Endodermal cell (in vitro differentiated cells): ENCODE data around the gene SVIL. TPM values are rescaled to one million over a fixed set of nuclear protein-coding genes. Genes with fewer than 3 reads are reported as not detected.

ENCODE experiments used
- DNase-seq: peaks from one replicate; pipeline ENCODE4 v3.0.0-alpha.2; 2017
- H3K27ac ChIP-seq: 2 replicates; pipeline ENCODE4 v1.5.1; 2013; ENCODE audit warnings: mild to moderate bottlenecking, low read depth, low read length, moderate library complexity
- H3K27me3 ChIP-seq: 2 replicates; pipeline ENCODE4 v1.6.1; 2013; ENCODE audit warnings: mild to moderate bottlenecking, low read length, moderate library complexity; ENCODE audit not compliant: insufficient read depth, control insufficient read depth, poor library complexity, severe bottlenecking
- H3K36me3 ChIP-seq: 2 replicates; pipeline ENCODE4 v1.7.0; 2013; ENCODE audit warnings: mild to moderate bottlenecking, low read length, moderate library complexity; ENCODE audit not compliant: control insufficient read depth, insufficient read depth
- H3K4me1 ChIP-seq: one replicate; pipeline ENCODE4 v1.7.0; 2013; ENCODE audit warnings: low read length; ENCODE audit not compliant: control insufficient read depth, insufficient read depth
- H3K4me3 ChIP-seq: 2 replicates; pipeline ENCODE4 v1.5.1; 2013; ENCODE audit warnings: mild to moderate bottlenecking, low read length, moderate library complexity
- H3K9ac ChIP-seq: 2 replicates; pipeline ENCODE4 v1.6.1; 2013; ENCODE audit warnings: mild to moderate bottlenecking, low read length, moderate library complexity; ENCODE audit not compliant: poor library complexity, severe bottlenecking; ENCODE audit errors: extremely low read depth
- H3K9me3 ChIP-seq: 2 replicates; pipeline ENCODE4 v1.6.1; 2013; ENCODE audit warnings: mild to moderate bottlenecking, low read length, moderate library complexity; ENCODE audit not compliant: control insufficient read depth
- H3K27ac Mint-ChIP-seq: 2 replicates; pipeline ENCODE4 v1.8.0; 2020; ENCODE audit warnings: mixed read lengths
- H3K27me3 Mint-ChIP-seq: 2 replicates; pipeline ENCODE4 v1.8.0; 2021; ENCODE audit warnings: mild to moderate bottlenecking, mixed read lengths; ENCODE audit not compliant: insufficient read depth
- H3K36me3 Mint-ChIP-seq: 2 replicates; pipeline ENCODE4 v1.8.0; 2020; ENCODE audit warnings: low read depth, mixed read lengths
- H3K4me1 Mint-ChIP-seq: 2 replicates; pipeline ENCODE4 v1.8.0; 2020; ENCODE audit warnings: mixed read lengths
- H3K4me3 Mint-ChIP-seq: 2 replicates; pipeline ENCODE4 v1.8.0; 2020; ENCODE audit warnings: mild to moderate bottlenecking, moderate library complexity, mixed read lengths
- H3K9me3 Mint-ChIP-seq: 2 replicates; pipeline ENCODE4 v1.8.0; 2020; ENCODE audit warnings: mild to moderate bottlenecking, mixed read lengths
- CTCF ChIP-seq: fragments of 200-600 bp; sonication (generic); conservative IDR thresholded peaks from 2 replicates; pipeline ENCODE4 v1.5.0; 2021; ENCODE audit warnings: antibody characterized with exemption, mild to moderate bottlenecking
- WGBS, 2 experiments: methylation state at CpG; one replicate each; pipeline versions ENCODE4 v1.1.5 to v1.1.7; 2013; ENCODE audit warnings: missing lambda C conversion rate in 2 of 2, mixed read lengths in 1 of 2; ENCODE audit not compliant: insufficient coverage in 1 of 2, insufficient read length in 1 of 2; 5-methylcytosine and 5-hydroxymethylcytosine counted together
- total RNA-seq, 2 donors: library from RNA; stranded (reverse); fragmentation: NEBNext Ultra II Directional in 1 of 2; extraction: Animal tissue kit (Norgen Biotek cat#: 25700) in 1 of 2; gene quantifications; 2 replicates in 1 of 2; 3 replicates in 1 of 2; pipeline ENCODE4 v1.2.1, GENCODE V29; 2021

The SVIL gene
- total RNA-seq, 2 donors from 2014 or later: 25.2 to 32.9 TPM

- no peak for TF ChIP-seq CTCF
- Mint-ChIP-seq H3K4me1 (peaks cover 23% of the 10 kb centered on the region), H3K27ac (peak overlapping the region; percentile 3), H3K9me3 (no peaks in the 10 kb centered on the region), H3K36me3 (peaks cover 11% of the 10 kb centered on the region), H3K4me3 (no peak overlapping the region), H3K27me3 (no peaks in the 10 kb centered on the region)
- no peak for DNase-seq
- H3K9ac ChIP-seq: no peak overlapping the region
- peaks cover 11% of the 10 kb centered on the region for H3K4me1 ChIP-seq
- no peak overlapping the region for H3K4me3 ChIP-seq
- H3K27ac ChIP-seq: no peak overlapping the region
- H3K27me3 ChIP-seq: no peaks in the 10 kb centered on the region
- no peaks in the 10 kb centered on the region for H3K9me3 ChIP-seq
- no peaks in the 10 kb centered on the region for H3K36me3 ChIP-seq
- WGBS, 2 experiments: 96 to 98% methylated on average over 8 to 11 of the region's 11 CpGs
These were observed 4.3 kb downstream of the SVIL start for GRCh38 chr10:29630205-29631048.

- no peaks in the 10 kb centered on the region for H3K36me3 ChIP-seq
- H3K27ac ChIP-seq: no peak overlapping the region
- H3K9me3 ChIP-seq: no peaks in the 10 kb centered on the region
- H3K4me1 ChIP-seq: no peaks in the 10 kb centered on the region
- no peak for TF ChIP-seq CTCF
- Mint-ChIP-seq H3K4me1 (peaks cover 10% of the 10 kb centered on the region), H3K9me3 (no peaks in the 10 kb centered on the region), H3K27me3 (no peaks in the 10 kb centered on the region), H3K27ac (no peak overlapping the region), H3K4me3 (no peak overlapping the region), H3K36me3 (peaks cover 13% of the 10 kb centered on the region)
- no peak for DNase-seq
- no peak overlapping the region for H3K9ac ChIP-seq
- 91 to 94% methylated on average over 11 to 12 of the region's 12 CpGs for WGBS, 2 experiments
- no peak overlapping the region for H3K4me3 ChIP-seq
- no peaks in the 10 kb centered on the region for H3K27me3 ChIP-seq
These were observed 5.8 kb downstream of the SVIL start for GRCh38 chr10:29628912-29629526.

GRCh38 chr10:29628311-29628710 is 6.5 kb downstream of the SVIL start:
- Mint-ChIP-seq H3K4me3 (no peak overlapping the region), H3K27ac (no peak overlapping the region), H3K27me3 (no peaks in the 10 kb centered on the region), H3K4me1 (peaks cover 4% of the 10 kb centered on the region), H3K9me3 (no peaks in the 10 kb centered on the region), H3K36me3 (peaks cover 13% of the 10 kb centered on the region)
- no peak for DNase-seq
- no peak for TF ChIP-seq CTCF
- Histone ChIP-seq H3K4me1 (no peaks in the 10 kb centered on the region), H3K27me3 (no peaks in the 10 kb centered on the region), H3K9me3 (no peaks in the 10 kb centered on the region), H3K4me3 (no peak overlapping the region), H3K27ac (no peak overlapping the region), H3K36me3 (no peaks in the 10 kb centered on the region), H3K9ac (no peak overlapping the region)
- 94 to 96% methylated on average over 5 of the region's 5 CpGs for WGBS, 2 experiments
